IMR-90 (cell line): ENCODE measurements around the gene POLR3GL.

Experiments used
- CEBPB ChIP-seq: IDR thresholded peaks from 2 replicates; pipeline ENCODE4 v1.6.1; 2012; ENCODE audit warnings: low read depth, low read length, improper control_type of control experiment
- CHD1 ChIP-seq: IDR thresholded peaks from 2 replicates; pipeline ENCODE4 v1.6.1; 2012; ENCODE audit warnings: low read depth, low read length, improper control_type of control experiment
- MAFK ChIP-seq: IDR thresholded peaks from 2 replicates; pipeline ENCODE4 v1.6.1; 2012; ENCODE audit warnings: low read depth, low read length, improper control_type of control experiment
- MAZ ChIP-seq: IDR thresholded peaks from 2 replicates; pipeline ENCODE4 v1.6.1; 2012; ENCODE audit warnings: low read depth, mild to moderate bottlenecking, low read length, improper control_type of control experiment, moderate library complexity, borderline replicate concordance
- NFE2L2 ChIP-seq: fragments of 150-350 bp; IDR thresholded peaks from 2 replicates; pipeline ENCODE4 v1.6.1; 2016; ENCODE audit warnings: low read depth, mild to moderate bottlenecking, low read length
- POLR2A ChIP-seq: IDR thresholded peaks from 2 replicates; pipeline ENCODE4 v1.6.1; 2012; ENCODE audit warnings: mild to moderate bottlenecking, low read depth, low read length
- RAD21 ChIP-seq: IDR thresholded peaks from 2 replicates; pipeline ENCODE4 v1.6.1; 2012; ENCODE audit warnings: low read length, improper control_type of control experiment
- RCOR1 ChIP-seq: IDR thresholded peaks from 2 replicates; pipeline ENCODE4 v1.6.1; 2012; ENCODE audit warnings: mild to moderate bottlenecking, low read length, improper control_type of control experiment; ENCODE audit not compliant: insufficient replicate concordance
- SMC3 ChIP-seq: fragments of 150-350 bp; IDR thresholded peaks from 2 replicates; pipeline ENCODE4 v1.6.1; 2016; ENCODE audit warnings: low read depth, mild to moderate bottlenecking, antibody characterized with exemption, low read length, moderate library complexity
- TF ChIP-seq, protein P1 (sequence below): conservative IDR thresholded peaks from 2 replicates; pipeline ENCODE4 v1.5.1; 2012; ENCODE audit warnings: mild to moderate bottlenecking, low read depth, low read length, improper control_type of control experiment

DNA sequence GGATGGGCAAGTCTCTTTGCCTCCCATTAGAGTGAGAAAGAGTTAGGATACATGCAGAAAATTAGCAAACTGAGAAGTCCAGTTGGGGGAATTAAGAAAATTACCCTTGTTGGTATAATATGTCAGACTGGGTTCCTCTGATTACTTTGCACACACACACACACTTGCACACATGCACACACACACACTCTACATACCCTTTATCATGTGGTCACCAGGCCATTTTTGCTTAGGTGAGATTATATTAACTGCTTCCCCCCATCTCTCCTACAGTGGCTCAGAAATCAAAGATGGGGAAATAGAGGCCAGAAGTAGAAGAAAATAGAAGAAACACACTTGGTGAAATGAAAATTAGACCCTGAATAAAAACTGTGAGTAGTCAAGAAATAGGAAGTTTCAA lies 5.8 kb upstream of the POLR3GL start:
- TF ChIP-seq, protein P1, sequence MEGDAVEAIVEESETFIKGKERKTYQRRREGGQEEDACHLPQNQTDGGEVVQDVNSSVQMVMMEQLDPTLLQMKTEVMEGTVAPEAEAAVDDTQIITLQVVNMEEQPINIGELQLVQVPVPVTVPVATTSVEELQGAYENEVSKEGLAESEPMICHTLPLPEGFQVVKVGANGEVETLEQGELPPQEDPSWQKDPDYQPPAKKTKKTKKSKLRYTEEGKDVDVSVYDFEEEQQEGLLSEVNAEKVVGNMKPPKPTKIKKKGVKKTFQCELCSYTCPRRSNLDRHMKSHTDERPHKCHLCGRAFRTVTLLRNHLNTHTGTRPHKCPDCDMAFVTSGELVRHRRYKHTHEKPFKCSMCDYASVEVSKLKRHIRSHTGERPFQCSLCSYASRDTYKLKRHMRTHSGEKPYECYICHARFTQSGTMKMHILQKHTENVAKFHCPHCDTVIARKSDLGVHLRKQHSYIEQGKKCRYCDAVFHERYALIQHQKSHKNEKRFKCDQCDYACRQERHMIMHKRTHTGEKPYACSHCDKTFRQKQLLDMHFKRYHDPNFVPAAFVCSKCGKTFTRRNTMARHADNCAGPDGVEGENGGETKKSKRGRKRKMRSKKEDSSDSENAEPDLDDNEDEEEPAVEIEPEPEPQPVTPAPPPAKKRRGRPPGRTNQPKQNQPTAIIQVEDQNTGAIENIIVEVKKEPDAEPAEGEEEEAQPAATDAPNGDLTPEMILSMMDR, result no peak
- no peak for TF ChIP-seq POLR2A
- TF ChIP-seq NFE2L2, result no peak
- no peak for TF ChIP-seq RAD21
- TF ChIP-seq MAZ, result no peak
- no peak for TF ChIP-seq CEBPB
- TF ChIP-seq RCOR1, result no peak
- no peak for TF ChIP-seq CHD1
- TF ChIP-seq MAFK, result no peak
- TF ChIP-seq SMC3, result no peak
